ENCODE results near the gene SNX18. TPM values are rescaled to one million over a fixed set of nuclear protein-coding genes. Genes with fewer than 3 reads are reported as not detected.

The SNX18 gene
- total and polyA plus RNA-seq, 10 of the 15 experiments (the other 5 are each of a cell fraction or from before 2014, with no cell fraction given), result 0.27 to 1.7 (median 0.47) TPM

- Histone ChIP-seq H3K79me2 (ENCODE audit: control insufficient read depth, insufficient read depth, low read length) (no peaks in the 10 kb centered on the region), H3K36me3 (ENCODE audit: control insufficient read depth in 2 of 2, insufficient read depth in 2 of 2, low read length in 1 of 2) (no peaks in the 10 kb centered on the region), H3K4me3 (no peak overlapping the region), H3K27me3 (replicated peaks in 1 of 2; ENCODE audit: control insufficient read depth in 2 of 2, insufficient read depth in 2 of 2, low read length in 1 of 2) (no peaks in the 10 kb centered on the region; a peak in 1 of 4 replicates), H3K27ac (ENCODE audit: control insufficient read depth, insufficient read depth) (no peak overlapping the region), H3K4me2 (ENCODE audit: control insufficient read depth, insufficient read depth) (no peak overlapping the region), H3K4me1 (ENCODE audit: control insufficient read depth, insufficient read depth, low read length) (no peaks in the 10 kb centered on the region), H3K9ac (ENCODE audit: control insufficient read depth, insufficient read depth, low read length) (no peak overlapping the region), H2AFZ (ENCODE audit: control insufficient read depth, low read depth, low read length) (no peak overlapping the region), H4K20me1 (ENCODE audit: control insufficient read depth, insufficient read depth) (no peaks in the 10 kb centered on the region), H3K9me3 (replicated peaks; ENCODE audit: control insufficient read depth, insufficient read depth, low read length) (no peaks in the 10 kb centered on the region; the same call in 2 of the 3 replicates)
- FAIRE-seq (no peak), DNase-seq (ENCODE audit: low read depth, low spot score) (no peak), ATAC-seq (no peak)
- WGBS (ENCODE audit: insufficient coverage, insufficient replicate concordance, low lambda C conversion rate, missing lambda C conversion rate), result 53% methylated on average over 4 of the region's 4 CpGs
- ChIA-PET CTCF (no interaction called here), POLR2A (no interaction called here), SMC1A (ENCODE audit: uncharacterized antibody, unreplicated experiment) (interaction anchor here (1.1 kb wide), 1 partner anchor 8 kb away, joined by 3 read pairs; no protein-coding TSS in a partner anchor), RAD21 (ENCODE audit: unreplicated experiment) (no interaction called here)
- TF ChIP-seq, protein P1, sequence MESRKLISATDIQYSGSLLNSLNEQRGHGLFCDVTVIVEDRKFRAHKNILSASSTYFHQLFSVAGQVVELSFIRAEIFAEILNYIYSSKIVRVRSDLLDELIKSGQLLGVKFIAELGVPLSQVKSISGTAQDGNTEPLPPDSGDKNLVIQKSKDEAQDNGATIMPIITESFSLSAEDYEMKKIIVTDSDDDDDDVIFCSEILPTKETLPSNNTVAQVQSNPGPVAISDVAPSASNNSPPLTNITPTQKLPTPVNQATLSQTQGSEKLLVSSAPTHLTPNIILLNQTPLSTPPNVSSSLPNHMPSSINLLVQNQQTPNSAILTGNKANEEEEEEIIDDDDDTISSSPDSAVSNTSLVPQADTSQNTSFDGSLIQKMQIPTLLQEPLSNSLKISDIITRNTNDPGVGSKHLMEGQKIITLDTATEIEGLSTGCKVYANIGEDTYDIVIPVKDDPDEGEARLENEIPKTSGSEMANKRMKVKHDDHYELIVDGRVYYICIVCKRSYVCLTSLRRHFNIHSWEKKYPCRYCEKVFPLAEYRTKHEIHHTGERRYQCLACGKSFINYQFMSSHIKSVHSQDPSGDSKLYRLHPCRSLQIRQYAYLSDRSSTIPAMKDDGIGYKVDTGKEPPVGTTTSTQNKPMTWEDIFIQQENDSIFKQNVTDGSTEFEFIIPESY (IDR thresholded peaks at IDR 0.05), result no peak
- no peak for TF ChIP-seq MTA3 (IDR thresholded peaks at IDR 0.05; ENCODE audit: borderline replicate concordance, low read length)
- TF ChIP-seq SKIL (IDR thresholded peaks at IDR 0.05; ENCODE audit: low read depth, poor library complexity, severe bottlenecking), result no peak
- TF ChIP-seq RUNX3 (IDR thresholded peaks at IDR 0.05; ENCODE audit: low read length), result no peak
- TF ChIP-seq RAD51 (IDR thresholded peaks at IDR 0.05), result no peak
- TF ChIP-seq ETV6 (conservative IDR thresholded peaks at IDR 0.05 in 1 of 2, IDR thresholded peaks at IDR 0.05 in 1 of 2; ENCODE audit: borderline replicate concordance in 1 of 2, low read depth in 1 of 2), result no peak
- TF ChIP-seq ATF7 (IDR thresholded peaks at IDR 0.05; ENCODE audit: low read depth), result no peak
- no peak for TF ChIP-seq KAT2A (conservative IDR thresholded peaks at IDR 0.05; ENCODE audit: control insufficient read depth, low read depth, low read length)
- no peak for TF ChIP-seq KDM1A (IDR thresholded peaks at IDR 0.05; ENCODE audit: borderline replicate concordance)
- TF ChIP-seq, protein P2, sequence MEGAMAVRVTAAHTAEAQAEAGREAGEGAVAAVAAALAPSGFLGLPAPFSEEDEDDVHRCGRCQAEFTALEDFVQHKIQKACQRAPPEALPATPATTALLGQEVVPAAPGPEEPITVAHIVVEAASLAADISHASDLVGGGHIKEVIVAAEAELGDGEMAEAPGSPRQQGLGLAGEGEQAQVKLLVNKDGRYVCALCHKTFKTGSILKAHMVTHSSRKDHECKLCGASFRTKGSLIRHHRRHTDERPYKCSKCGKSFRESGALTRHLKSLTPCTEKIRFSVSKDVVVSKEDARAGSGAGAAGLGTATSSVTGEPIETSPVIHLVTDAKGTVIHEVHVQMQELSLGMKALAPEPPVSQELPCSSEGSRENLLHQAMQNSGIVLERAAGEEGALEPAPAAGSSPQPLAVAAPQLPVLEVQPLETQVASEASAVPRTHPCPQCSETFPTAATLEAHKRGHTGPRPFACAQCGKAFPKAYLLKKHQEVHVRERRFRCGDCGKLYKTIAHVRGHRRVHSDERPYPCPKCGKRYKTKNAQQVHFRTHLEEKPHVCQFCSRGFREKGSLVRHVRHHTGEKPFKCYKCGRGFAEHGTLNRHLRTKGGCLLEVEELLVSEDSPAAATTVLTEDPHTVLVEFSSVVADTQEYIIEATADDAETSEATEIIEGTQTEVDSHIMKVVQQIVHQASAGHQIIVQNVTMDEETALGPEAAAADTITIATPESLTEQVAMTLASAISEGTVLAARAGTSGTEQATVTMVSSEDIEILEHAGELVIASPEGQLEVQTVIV (IDR thresholded peaks at IDR 0.05; ENCODE audit: borderline replicate concordance, partially characterized antibody), result no peak
- intact Hi-C loops (cut with micrococcal nuclease; ENCODE audit: unreplicated experiment), result no loop called here
- no TSS peak for BruUV-seq (replicated peaks)
- in situ Hi-C loops (cut with MboI), result no loop called here
These were observed 72.2 kb downstream of the SNX18 start for GRCh38 chr5:54589786-54590185.
